Activated naive CD8-positive, alpha-beta T cell treated with anti-CD3 and anti-CD28 coated beads, Interleukin-2, amount 10 ng/mL, durations not matched to agents 7 days and 5 days (primary cell): ENCODE results near the gene MYMK. TPM values are rescaled to one million over a fixed set of nuclear protein-coding genes. Genes with fewer than 3 reads are reported as not detected.

ENCODE experiments used
- ATAC-seq: fragments of 150-1000 bp; cut with Tn5 transposase; one replicate; pipeline ENCODE4 v1.10.0; 2021; ENCODE audit warnings: low read depth, moderate library complexity
- POLR2A ChIA-PET: fragments of 350-600 bp; sonication (Branson Sonifier 250); formaldehyde crosslinking; loops from one replicate; lab custom pipeline; 2021; ENCODE audit warnings: antibody characterized with exemption; lab: Charles Lee
- DNase-seq: peaks from one replicate; pipeline ENCODE4 v3.0.0; 2021
- H3K27ac Mint-ChIP-seq: one replicate; pipeline ENCODE4 v1.8.0; 2022; ENCODE audit warnings: mild to moderate bottlenecking, mixed read lengths
- H3K27me3 Mint-ChIP-seq: one replicate; pipeline ENCODE4 v1.8.0; 2022; ENCODE audit warnings: mild to moderate bottlenecking, moderate library complexity, mixed read lengths
- H3K36me3 Mint-ChIP-seq: one replicate; pipeline ENCODE4 v1.8.0; 2021; ENCODE audit warnings: mild to moderate bottlenecking, mixed read lengths
- H3K4me1 Mint-ChIP-seq: one replicate; pipeline ENCODE4 v1.8.0; 2021; ENCODE audit warnings: mixed read lengths
- H3K4me3 Mint-ChIP-seq: one replicate; pipeline ENCODE4 v1.8.0; 2022; ENCODE audit warnings: mild to moderate bottlenecking, moderate library complexity, mixed read lengths
- H3K9me3 Mint-ChIP-seq: one replicate; pipeline ENCODE4 v1.8.0; 2021; ENCODE audit warnings: mixed read lengths
- total RNA-seq, 2 experiments: library from RNA; stranded (reverse); gene quantifications; one replicate each; pipeline ENCODE4 v1.2.3, GENCODE V29; 2021

MYMK gene
- total RNA-seq, 2 experiments from 2014 or later, result not detected

DNA sequence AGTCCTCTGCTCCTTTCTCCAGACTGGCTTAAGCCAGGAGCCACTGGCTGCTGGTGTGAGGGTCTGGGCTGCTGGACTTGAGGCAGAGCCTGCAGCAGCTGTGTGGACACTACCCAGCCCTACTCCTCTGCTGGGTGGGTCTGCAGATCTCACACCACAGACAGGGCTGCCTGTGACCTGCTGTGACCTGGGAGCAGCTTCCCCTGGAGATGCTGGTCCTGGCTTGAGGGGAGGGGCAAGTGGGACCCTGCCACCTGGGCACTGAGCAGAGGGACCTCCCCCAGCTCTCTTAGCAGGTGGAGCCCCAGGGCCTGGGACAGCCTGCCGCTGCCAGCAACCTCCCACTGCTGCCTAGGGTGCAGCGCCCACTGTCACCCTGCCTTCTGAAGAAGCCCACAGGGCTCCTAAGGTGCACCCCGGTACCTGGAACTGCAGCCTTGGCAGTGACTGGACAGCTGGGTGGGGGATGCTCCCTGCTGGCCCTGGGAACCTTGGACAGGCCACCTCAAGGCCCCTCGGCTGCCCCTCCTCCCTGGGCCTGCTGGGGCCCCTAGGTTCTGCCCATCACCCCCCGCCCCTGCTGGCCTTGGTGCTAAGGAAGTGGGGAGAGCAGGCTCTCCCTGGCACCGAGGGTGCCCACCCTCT is 55.9 kb downstream of the MYMK start:
- no peaks in the 10 kb centered on the region for H3K4me1 Mint-ChIP-seq
- no peak for DNase-seq

GRCh38 chr9:133468374-133468773 is 56.4 kb downstream of the MYMK start:
- H3K36me3 Mint-ChIP-seq, result no peaks in the 10 kb centered on the region
- POLR2A ChIA-PET, result no interaction called here
- no peak for ATAC-seq
- no peaks in the 10 kb centered on the region for H3K27me3 Mint-ChIP-seq
- DNase-seq, result no peak
- H3K4me1 Mint-ChIP-seq, result no peaks in the 10 kb centered on the region
- no peak overlapping the region for H3K27ac Mint-ChIP-seq
- no peak overlapping the region for H3K4me3 Mint-ChIP-seq
- no peaks in the 10 kb centered on the region for H3K9me3 Mint-ChIP-seq

More for the DNA sequence above, 55.9 kb downstream of the MYMK start:
- Mint-ChIP-seq H3K27me3 (no peaks in the 10 kb centered on the region), H3K4me3 (no peak overlapping the region), H3K9me3 (no peaks in the 10 kb centered on the region), H3K27ac (no peak overlapping the region), H3K36me3 (no peaks in the 10 kb centered on the region)
- ATAC-seq, result no peak
- POLR2A ChIA-PET, result no interaction called here

DNA sequence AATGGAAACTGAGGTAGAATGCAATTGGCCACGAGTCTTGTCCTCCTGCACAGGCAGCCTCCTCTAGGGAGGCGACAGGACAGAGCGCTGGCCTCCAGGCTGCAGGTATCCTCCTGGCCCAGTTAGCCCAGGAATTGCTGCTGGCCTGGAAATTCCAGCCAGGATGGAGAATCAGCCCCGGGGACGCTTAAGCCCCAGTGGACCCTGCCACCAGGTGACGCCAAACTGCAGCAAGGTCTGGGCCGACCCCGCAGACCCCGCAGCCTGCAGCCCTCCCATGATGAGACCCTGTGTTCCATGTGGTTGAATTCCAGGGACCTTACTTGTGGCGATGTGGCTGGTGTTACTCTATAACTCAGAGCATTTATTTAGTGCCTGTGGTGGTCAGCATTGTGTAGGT is 57.7 kb downstream of the MYMK start:
- POLR2A ChIA-PET, result no interaction called here
- H3K9me3 Mint-ChIP-seq, result no peaks in the 10 kb centered on the region
- no peaks in the 10 kb centered on the region for H3K4me1 Mint-ChIP-seq
- H3K4me3 Mint-ChIP-seq, result no peak overlapping the region
- H3K36me3 Mint-ChIP-seq, result no peaks in the 10 kb centered on the region
- ATAC-seq (no peak), DNase-seq (no peak)
- H3K27me3 Mint-ChIP-seq, result peaks cover 4% of the 10 kb centered on the region
- H3K27ac Mint-ChIP-seq, result no peak overlapping the region

DNA sequence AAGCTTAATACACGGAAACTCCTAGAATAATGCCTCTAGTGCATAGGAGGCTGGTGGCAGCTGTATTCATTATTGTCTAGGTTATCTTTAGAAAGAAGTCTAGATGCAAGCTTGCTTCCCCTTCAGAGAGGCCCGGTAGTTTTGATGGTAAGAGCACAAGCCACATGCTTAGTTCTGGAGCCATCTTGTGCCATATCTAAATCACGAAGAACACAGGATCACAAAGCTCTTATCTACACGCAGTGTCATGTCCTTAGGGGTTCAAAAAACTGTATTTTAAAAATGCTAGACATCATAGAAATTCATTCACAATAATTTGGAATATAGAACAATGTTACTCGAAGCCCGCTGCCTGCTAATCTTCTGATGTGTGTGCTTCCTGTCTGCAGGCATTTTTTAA is 58.8 kb downstream of the MYMK start:
- Mint-ChIP-seq H3K9me3 (no peaks in the 10 kb centered on the region), H3K4me3 (no peak overlapping the region), H3K27me3 (peaks cover 10% of the 10 kb centered on the region), H3K36me3 (no peaks in the 10 kb centered on the region), H3K4me1 (no peaks in the 10 kb centered on the region), H3K27ac (no peak overlapping the region)
- POLR2A ChIA-PET, result interaction anchor here (0.8 kb wide), 1 partner anchor 13 kb away, joined by 6 read pairs; the partner anchor contains the start of gene SLC2A6
- ATAC-seq (no peak), DNase-seq (no peak)

GRCh38 chr9:133464638-133465037 is 60.1 kb downstream of the MYMK start:
- Mint-ChIP-seq H3K36me3 (no peaks in the 10 kb centered on the region), H3K4me1 (peaks cover 2% of the 10 kb centered on the region), H3K27me3 (peaks cover 15% of the 10 kb centered on the region), H3K27ac (no peak overlapping the region), H3K4me3 (no peak overlapping the region), H3K9me3 (no peaks in the 10 kb centered on the region)
- POLR2A ChIA-PET, result no interaction called here
- DNase-seq (no peak), ATAC-seq (no peak)

Other genes starting within 250 kb of the MYMK start
- gene ABO, start 249.8 kb downstream of the MYMK start, total RNA-seq, result not detected
- gene SURF6, start 188.8 kb downstream of the MYMK start, total RNA-seq, result 10 to 100 TPM; 20.5 to 21.0 TPM
- 10 to 100 TPM; 27.8 to 35.5 TPM for gene MED22, start 176.8 kb downstream of the MYMK start, total RNA-seq
- 1,000 to 10,000 TPM; 1,843 to 1,855 TPM for gene RPL7A, start 176.7 kb downstream of the MYMK start, total RNA-seq
- gene SURF1, start 168.5 kb downstream of the MYMK start, total RNA-seq, result 10 to 100 TPM; 40.6 to 41.9 TPM
- 10 to 100 TPM; 16.2 to 17.0 TPM for gene SURF2, start 168.4 kb downstream of the MYMK start, total RNA-seq
- 100 to 1,000 TPM; 160 to 161 TPM for gene SURF4, start 148.9 kb downstream of the MYMK start, total RNA-seq
- under 1 TPM; 0.17 to 0.91 TPM for gene STKLD1, start 148.6 kb downstream of the MYMK start, total RNA-seq
- 10 to 100 TPM; 28.9 to 30.8 TPM for gene REXO4, start 106.9 kb downstream of the MYMK start, total RNA-seq
- gene ADAMTS13, start 102.6 kb downstream of the MYMK start, total RNA-seq, result 1 to 10 TPM; 3.2 to 3.5 TPM
- gene CACFD1, start 65.0 kb downstream of the MYMK start, total RNA-seq, result 1 to 10 TPM; 2.2 to 2.3 TPM
- gene SLC2A6, start 45.9 kb downstream of the MYMK start, total RNA-seq, result 1 to 10 TPM; 6.3 to 7.1 TPM
- gene ADAMTSL2, start 9.7 kb upstream of the MYMK start, total RNA-seq, result under 1 TPM; 0.17 to 0.20 TPM
- not detected for gene FAM163B, start 84.4 kb upstream of the MYMK start, total RNA-seq
- not detected for gene DBH, start 111.4 kb upstream of the MYMK start, total RNA-seq
- gene SARDH, start 213.4 kb upstream of the MYMK start, total RNA-seq, result 1 to 10 TPM; 1.6 to 2.3 TPM